Nephron (organoid): ENCODE data around the gene BST2.

Experiments used
- H3K27ac Mint-ChIP-seq, 3 experiments: 2 replicates each; pipeline ENCODE4 v1.8.0; 2020; ENCODE audit warnings: mixed read lengths in 3 of 3, mild to moderate bottlenecking in 2 of 3, moderate library complexity in 1 of 3
- H3K27me3 Mint-ChIP-seq: 2 replicates; pipeline ENCODE4 v1.8.0; 2021; ENCODE audit warnings: low read depth, mild to moderate bottlenecking, moderate library complexity, mixed read lengths
- H3K36me3 Mint-ChIP-seq: 2 replicates; pipeline ENCODE4 v1.8.0; 2020; ENCODE audit warnings: low read depth, mixed read lengths
- H3K4me1 Mint-ChIP-seq: 2 replicates; pipeline ENCODE4 v1.8.0; 2020; ENCODE audit warnings: mixed read lengths
- H3K4me3 Mint-ChIP-seq, 3 experiments: 2 replicates each; pipeline ENCODE4 v1.8.0; 2020; ENCODE audit warnings: mild to moderate bottlenecking in 3 of 3, mixed read lengths in 3 of 3, moderate library complexity in 2 of 3
- H3K9me3 Mint-ChIP-seq: 2 replicates; pipeline ENCODE4 v1.8.0; 2020; ENCODE audit warnings: mixed read lengths
- CTCF ChIP-seq, 3 experiments: fragments of 200-600 bp; sonication (generic); IDR thresholded peaks; one replicate each; pipeline ENCODE4 v1.5.0; 2021; ENCODE audit warnings: antibody characterized with exemption in 3 of 3; ENCODE audit not compliant: unreplicated experiment in 3 of 3

BST2 gene

GRCh38 chr19:17421942-17422341, 16.5 kb upstream of the BST2 start:
- no peak for TF ChIP-seq CTCF (IDR thresholded peaks at IDR 0.05; ENCODE audit: unreplicated experiment in 3 of 3)
- Mint-ChIP-seq H3K27me3 (no peaks in the 10 kb centered on the region), H3K9me3 (no peaks in the 10 kb centered on the region), H3K36me3 (peaks cover 4% of the 10 kb centered on the region), H3K27ac (no peak overlapping the region), H3K4me1 (peaks cover 26% of the 10 kb centered on the region), H3K4me3 (peak overlapping the region in 1 of 3 experiments; percentile 21)

- Mint-ChIP-seq H3K27me3 (no peaks in the 10 kb centered on the region), H3K4me3 (peak overlapping the region; percentile 93 to 95 (median 93)), H3K27ac (peak overlapping the region; percentile 61 to 88 (median 80)), H3K9me3 (no peaks in the 10 kb centered on the region), H3K4me1 (peaks cover 34% of the 10 kb centered on the region), H3K36me3 (peaks cover 4% of the 10 kb centered on the region)
- TF ChIP-seq CTCF (IDR thresholded peaks at IDR 0.05; ENCODE audit: unreplicated experiment in 3 of 3), result peak in 2 of 3 experiments; percentile 7 to 10
These were observed 15.1 kb upstream of the BST2 start for GRCh38 chr19:17420475-17420924.

- no peaks in the 10 kb centered on the region for H3K27me3 Mint-ChIP-seq
- peaks cover 40% of the 10 kb centered on the region for H3K4me1 Mint-ChIP-seq
- peak within 1 kb of the TSS; percentile 93 to 95 (median 93) for H3K4me3 Mint-ChIP-seq
- H3K27ac Mint-ChIP-seq, result peak within 1 kb of the TSS; percentile 97 to 99 (median 99)
- TF ChIP-seq CTCF (IDR thresholded peaks at IDR 0.05; ENCODE audit: unreplicated experiment in 3 of 3), result no peak
- H3K9me3 Mint-ChIP-seq, result no peaks in the 10 kb centered on the region
- peaks cover 4% of the 10 kb centered on the region for H3K36me3 Mint-ChIP-seq
These were observed 14.4 kb upstream of the BST2 start, which contains the start of gene MVB12A for GRCh38 chr19:17419621-17420474. TSS of gene MVB12A (plus strand) at chr19:17420047. CDS start at chr19:17420136, 89 bp downstream.

GRCh38 chr19:17419154-17419620, 13.8 kb upstream of the BST2 start:
- H3K9me3 Mint-ChIP-seq, result no peaks in the 10 kb centered on the region
- no peak for TF ChIP-seq CTCF (IDR thresholded peaks at IDR 0.05; ENCODE audit: unreplicated experiment in 3 of 3)

GRCh38 chr19:17418710-17419109, 13.3 kb upstream of the BST2 start:
- Mint-ChIP-seq H3K4me3 (peak overlapping the region; percentile 93 to 95 (median 93)), H3K27ac (peak overlapping the region; percentile 97 to 99 (median 99)), H3K27me3 (no peaks in the 10 kb centered on the region), H3K9me3 (no peaks in the 10 kb centered on the region), H3K36me3 (peaks cover 4% of the 10 kb centered on the region), H3K4me1 (peaks cover 37% of the 10 kb centered on the region)
- no peak for TF ChIP-seq CTCF (IDR thresholded peaks at IDR 0.05; ENCODE audit: unreplicated experiment in 3 of 3)

More at GRCh38 chr19:17419154-17419620, 13.8 kb upstream of the BST2 start:
- Mint-ChIP-seq H3K4me3 (peak overlapping the region; percentile 93 to 95 (median 93)), H3K27ac (peak overlapping the region; percentile 97 to 99 (median 99)), H3K36me3 (peaks cover 4% of the 10 kb centered on the region), H3K27me3 (no peaks in the 10 kb centered on the region), H3K4me1 (peaks cover 37% of the 10 kb centered on the region)
